ENCODE data around the gene OR2AE1. TPM values are rescaled to one million over a fixed set of nuclear protein-coding genes. Genes with fewer than 3 reads are reported as not detected.

The OR2AE1 gene
- total and polyA plus RNA-seq, 2 of the 13 experiments (the other 11 are each of a cell fraction or from before 2014, with no cell fraction given), result not detected

DNA sequence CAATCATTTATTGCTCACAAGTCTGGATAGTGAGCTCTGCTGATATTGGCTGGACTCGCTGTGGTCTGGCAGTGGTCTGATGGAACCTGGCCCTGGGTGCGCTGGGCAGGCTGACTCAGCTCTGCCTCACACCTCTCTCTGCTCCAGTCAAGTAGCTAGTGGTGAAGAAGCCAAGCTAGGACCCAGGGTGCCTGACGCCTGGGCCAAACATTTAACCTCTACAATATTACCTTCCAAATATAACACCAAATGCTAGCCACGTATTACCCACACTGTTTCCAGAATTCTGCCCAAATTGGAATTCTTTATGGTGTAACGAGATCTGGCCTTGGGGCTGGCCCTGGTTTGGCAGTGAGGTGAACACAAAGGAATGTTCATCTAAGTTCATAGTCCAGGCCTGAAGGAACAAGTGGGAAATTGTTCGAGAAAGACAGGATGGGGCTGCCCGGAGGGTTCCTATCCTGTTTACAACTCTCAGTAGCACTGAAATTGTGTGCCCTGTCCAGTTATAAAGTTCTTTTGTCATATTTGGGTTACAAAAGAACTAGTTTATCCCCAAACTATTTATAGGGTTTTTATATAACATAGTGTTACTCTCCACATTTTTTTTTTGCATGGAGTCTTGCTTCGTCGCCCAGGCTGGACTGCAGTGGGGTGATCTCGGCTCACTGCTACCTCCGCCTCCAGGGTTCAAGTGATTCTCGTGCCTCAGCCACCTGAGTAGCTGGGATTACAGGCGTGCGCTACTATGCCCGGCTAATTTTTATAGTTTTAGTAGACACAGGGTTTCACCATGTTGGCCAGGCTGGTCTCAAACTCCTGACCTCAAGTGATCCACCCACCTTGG, 16.3 kb downstream of the OR2AE1 start (continued):
- TF ChIP-seq, protein P1, sequence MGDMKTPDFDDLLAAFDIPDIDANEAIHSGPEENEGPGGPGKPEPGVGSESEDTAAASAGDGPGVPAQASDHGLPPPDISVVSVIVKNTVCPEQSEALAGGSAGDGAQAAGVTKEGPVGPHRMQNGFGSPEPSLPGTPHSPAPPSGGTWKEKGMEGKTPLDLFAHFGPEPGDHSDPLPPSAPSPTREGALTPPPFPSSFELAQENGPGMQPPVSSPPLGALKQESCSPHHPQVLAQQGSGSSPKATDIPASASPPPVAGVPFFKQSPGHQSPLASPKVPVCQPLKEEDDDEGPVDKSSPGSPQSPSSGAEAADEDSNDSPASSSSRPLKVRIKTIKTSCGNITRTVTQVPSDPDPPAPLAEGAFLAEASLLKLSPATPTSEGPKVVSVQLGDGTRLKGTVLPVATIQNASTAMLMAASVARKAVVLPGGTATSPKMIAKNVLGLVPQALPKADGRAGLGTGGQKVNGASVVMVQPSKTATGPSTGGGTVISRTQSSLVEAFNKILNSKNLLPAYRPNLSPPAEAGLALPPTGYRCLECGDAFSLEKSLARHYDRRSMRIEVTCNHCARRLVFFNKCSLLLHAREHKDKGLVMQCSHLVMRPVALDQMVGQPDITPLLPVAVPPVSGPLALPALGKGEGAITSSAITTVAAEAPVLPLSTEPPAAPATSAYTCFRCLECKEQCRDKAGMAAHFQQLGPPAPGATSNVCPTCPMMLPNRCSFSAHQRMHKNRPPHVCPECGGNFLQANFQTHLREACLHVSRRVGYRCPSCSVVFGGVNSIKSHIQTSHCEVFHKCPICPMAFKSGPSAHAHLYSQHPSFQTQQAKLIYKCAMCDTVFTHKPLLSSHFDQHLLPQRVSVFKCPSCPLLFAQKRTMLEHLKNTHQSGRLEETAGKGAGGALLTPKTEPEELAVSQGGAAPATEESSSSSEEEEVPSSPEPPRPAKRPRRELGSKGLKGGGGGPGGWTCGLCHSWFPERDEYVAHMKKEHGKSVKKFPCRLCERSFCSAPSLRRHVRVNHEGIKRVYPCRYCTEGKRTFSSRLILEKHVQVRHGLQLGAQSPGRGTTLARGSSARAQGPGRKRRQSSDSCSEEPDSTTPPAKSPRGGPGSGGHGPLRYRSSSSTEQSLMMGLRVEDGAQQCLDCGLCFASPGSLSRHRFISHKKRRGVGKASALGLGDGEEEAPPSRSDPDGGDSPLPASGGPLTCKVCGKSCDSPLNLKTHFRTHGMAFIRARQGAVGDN (CRISPR knock-in tag; IDR thresholded peaks at IDR 0.05), result peak; percentile 94
- TF ChIP-seq ZC3H13 (CRISPR knock-in tag; IDR thresholded peaks at IDR 0.05) (0 out of 2 replicates have a peak, but pooled peaks have one; percentile 5), ZNF367 (CRISPR knock-in tag; IDR thresholded peaks at IDR 0.05; ENCODE audit: borderline replicate concordance) (no peak), HMG20A (CRISPR knock-in tag; IDR thresholded peaks at IDR 0.05; ENCODE audit: borderline replicate concordance) (peak; percentile 60; the same call in 1 of the 2 replicates), FOXJ3 (CRISPR knock-in tag; IDR thresholded peaks at IDR 0.05; ENCODE audit: borderline replicate concordance) (peak; percentile 24; the same call in 1 of the 2 replicates), NFYC (CRISPR knock-in tag; IDR thresholded peaks at IDR 0.05) (0 out of 2 replicates have a peak, but pooled peaks have one; percentile 8), ZSCAN29 (CRISPR knock-in tag; conservative IDR thresholded peaks at IDR 0.05) (no peak), MIXL1 (CRISPR knock-in tag; IDR thresholded peaks at IDR 0.05) (0 out of 2 replicates have a peak, but pooled peaks have one; percentile 16)
- TF ChIP-seq, protein P2, sequence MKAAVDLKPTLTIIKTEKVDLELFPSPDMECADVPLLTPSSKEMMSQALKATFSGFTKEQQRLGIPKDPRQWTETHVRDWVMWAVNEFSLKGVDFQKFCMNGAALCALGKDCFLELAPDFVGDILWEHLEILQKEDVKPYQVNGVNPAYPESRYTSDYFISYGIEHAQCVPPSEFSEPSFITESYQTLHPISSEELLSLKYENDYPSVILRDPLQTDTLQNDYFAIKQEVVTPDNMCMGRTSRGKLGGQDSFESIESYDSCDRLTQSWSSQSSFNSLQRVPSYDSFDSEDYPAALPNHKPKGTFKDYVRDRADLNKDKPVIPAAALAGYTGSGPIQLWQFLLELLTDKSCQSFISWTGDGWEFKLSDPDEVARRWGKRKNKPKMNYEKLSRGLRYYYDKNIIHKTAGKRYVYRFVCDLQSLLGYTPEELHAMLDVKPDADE (CRISPR knock-in tag; IDR thresholded peaks at IDR 0.05), result no peak
- TF ChIP-seq, protein P3, sequence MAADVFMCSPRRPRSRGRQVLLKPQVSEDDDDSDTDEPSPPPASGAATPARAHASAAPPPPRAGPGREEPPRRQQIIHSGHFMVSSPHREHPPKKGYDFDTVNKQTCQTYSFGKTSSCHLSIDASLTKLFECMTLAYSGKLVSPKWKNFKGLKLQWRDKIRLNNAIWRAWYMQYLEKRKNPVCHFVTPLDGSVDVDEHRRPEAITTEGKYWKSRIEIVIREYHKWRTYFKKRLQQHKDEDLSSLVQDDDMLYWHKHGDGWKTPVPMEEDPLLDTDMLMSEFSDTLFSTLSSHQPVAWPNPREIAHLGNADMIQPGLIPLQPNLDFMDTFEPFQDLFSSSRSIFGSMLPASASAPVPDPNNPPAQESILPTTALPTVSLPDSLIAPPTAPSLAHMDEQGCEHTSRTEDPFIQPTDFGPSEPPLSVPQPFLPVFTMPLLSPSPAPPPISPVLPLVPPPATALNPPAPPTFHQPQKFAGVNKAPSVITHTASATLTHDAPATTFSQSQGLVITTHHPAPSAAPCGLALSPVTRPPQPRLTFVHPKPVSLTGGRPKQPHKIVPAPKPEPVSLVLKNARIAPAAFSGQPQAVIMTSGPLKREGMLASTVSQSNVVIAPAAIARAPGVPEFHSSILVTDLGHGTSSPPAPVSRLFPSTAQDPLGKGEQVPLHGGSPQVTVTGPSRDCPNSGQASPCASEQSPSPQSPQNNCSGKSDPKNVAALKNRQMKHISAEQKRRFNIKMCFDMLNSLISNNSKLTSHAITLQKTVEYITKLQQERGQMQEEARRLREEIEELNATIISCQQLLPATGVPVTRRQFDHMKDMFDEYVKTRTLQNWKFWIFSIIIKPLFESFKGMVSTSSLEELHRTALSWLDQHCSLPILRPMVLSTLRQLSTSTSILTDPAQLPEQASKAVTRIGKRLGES (CRISPR knock-in tag; IDR thresholded peaks at IDR 0.05; ENCODE audit: borderline replicate concordance), result no peak
- TF ChIP-seq, protein P4, sequence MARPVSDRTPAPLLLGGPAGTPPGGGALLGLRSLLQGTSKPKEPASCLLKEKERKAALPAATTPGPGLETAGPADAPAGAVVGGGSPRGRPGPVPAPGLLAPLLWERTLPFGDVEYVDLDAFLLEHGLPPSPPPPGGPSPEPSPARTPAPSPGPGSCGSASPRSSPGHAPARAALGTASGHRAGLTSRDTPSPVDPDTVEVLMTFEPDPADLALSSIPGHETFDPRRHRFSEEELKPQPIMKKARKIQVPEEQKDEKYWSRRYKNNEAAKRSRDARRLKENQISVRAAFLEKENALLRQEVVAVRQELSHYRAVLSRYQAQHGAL (CRISPR knock-in tag; IDR thresholded peaks at IDR 0.05; ENCODE audit: not compliant biosample characterization), result no peak
- TF ChIP-seq, protein P5, sequence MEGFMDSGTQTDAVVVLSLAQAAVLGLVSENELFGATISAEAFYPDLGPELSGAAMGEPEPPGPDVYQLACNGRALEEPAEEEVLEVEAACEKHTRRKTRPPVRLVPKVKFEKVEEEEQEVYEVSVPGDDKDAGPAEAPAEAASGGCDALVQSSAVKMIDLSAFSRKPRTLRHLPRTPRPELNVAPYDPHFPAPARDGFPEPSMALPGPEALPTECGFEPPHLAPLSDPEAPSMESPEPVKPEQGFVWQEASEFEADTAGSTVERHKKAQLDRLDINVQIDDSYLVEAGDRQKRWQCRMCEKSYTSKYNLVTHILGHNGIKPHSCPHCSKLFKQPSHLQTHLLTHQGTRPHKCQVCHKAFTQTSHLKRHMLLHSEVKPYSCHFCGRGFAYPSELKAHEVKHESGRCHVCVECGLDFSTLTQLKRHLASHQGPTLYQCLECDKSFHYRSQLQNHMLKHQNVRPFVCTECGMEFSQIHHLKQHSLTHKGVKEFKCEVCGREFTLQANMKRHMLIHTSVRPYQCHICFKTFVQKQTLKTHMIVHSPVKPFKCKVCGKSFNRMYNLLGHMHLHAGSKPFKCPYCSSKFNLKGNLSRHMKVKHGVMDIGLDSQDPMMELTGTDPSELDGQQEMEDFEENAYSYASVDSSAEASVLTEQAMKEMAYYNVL (CRISPR knock-in tag; IDR thresholded peaks at IDR 0.05; ENCODE audit: borderline replicate concordance), result peak; percentile 64; the same call in 1 of the 2 replicates
- TF ChIP-seq, protein P6, sequence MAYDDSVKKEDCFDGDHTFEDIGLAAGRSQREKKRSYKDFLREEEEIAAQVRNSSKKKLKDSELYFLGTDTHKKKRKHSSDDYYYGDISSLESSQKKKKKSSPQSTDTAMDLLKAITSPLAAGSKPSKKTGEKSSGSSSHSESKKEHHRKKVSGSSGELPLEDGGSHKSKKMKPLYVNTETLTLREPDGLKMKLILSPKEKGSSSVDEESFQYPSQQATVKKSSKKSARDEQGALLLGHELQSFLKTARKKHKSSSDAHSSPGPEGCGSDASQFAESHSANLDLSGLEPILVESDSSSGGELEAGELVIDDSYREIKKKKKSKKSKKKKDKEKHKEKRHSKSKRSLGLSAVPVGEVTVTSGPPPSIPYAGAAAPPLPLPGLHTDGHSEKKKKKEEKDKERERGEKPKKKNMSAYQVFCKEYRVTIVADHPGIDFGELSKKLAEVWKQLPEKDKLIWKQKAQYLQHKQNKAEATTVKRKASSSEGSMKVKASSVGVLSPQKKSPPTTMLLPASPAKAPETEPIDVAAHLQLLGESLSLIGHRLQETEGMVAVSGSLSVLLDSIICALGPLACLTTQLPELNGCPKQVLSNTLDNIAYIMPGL (CRISPR knock-in tag; IDR thresholded peaks at IDR 0.05; ENCODE audit: borderline replicate concordance in 1 of 2, low read depth in 1 of 2), result 0 out of 4 replicates have a peak, but pooled peaks of 1 of the 2 experiments have one; percentile 11
